Neural progenitor cell (in vitro differentiated cells): Measurements from ENCODE around the gene CFAP221. TPM values are rescaled to one million over a fixed set of nuclear protein-coding genes. Genes with fewer than 3 reads are reported as not detected.

Experiments used
- DNase-seq: peaks from one replicate; pipeline ENCODE4 v3.0.0-alpha.2; 2016; ENCODE audit warnings: low spot score
- H2AFZ ChIP-seq: fragments of 200-600 bp; sonication (generic); replicated peaks from 2 replicates; pipeline ENCODE4 v1.6.1; 2016; ENCODE audit warnings: antibody characterized with exemption
- H3F3A ChIP-seq: fragments of 200-600 bp; sonication (generic); 2 replicates; pipeline ENCODE4 v1.6.1; 2016; ENCODE audit warnings: antibody characterized with exemption, low read depth
- H3K27ac ChIP-seq: fragments of 200-600 bp; sonication (generic); 2 replicates; pipeline ENCODE4 v1.5.1; 2016; ENCODE audit warnings: mild to moderate bottlenecking
- H3K27me3 ChIP-seq: fragments of 200-600 bp; sonication (generic); 2 replicates; pipeline ENCODE4 v1.6.1; 2016; ENCODE audit warnings: mild to moderate bottlenecking, moderate library complexity
- H3K36me3 ChIP-seq: fragments of 200-600 bp; sonication (generic); 2 replicates; pipeline ENCODE4 v1.5.1; 2016
- H3K4me1 ChIP-seq: fragments of 200-600 bp; sonication (generic); 2 replicates; pipeline ENCODE4 v1.6.1; 2016; ENCODE audit warnings: mixed run types
- H3K4me2 ChIP-seq: fragments of 200-600 bp; sonication (generic); 2 replicates; pipeline ENCODE4 v1.6.1; 2016
- H3K4me3 ChIP-seq: fragments of 200-600 bp; sonication (generic); 2 replicates; pipeline ENCODE4 v1.5.1; 2016
- H3K79me2 ChIP-seq: fragments of 200-600 bp; sonication (generic); 2 replicates; pipeline ENCODE4 v1.6.1; 2016; ENCODE audit warnings: low read depth
- H3K9ac ChIP-seq: fragments of 200-600 bp; sonication (generic); 2 replicates; pipeline ENCODE4 v1.6.1; 2016
- H3K9me3 ChIP-seq: fragments of 200-600 bp; sonication (generic); 2 replicates; pipeline ENCODE4 v1.5.1; 2016; ENCODE audit warnings: low read depth
- H4K20me1 ChIP-seq: fragments of 200-600 bp; sonication (generic); 2 replicates; pipeline ENCODE4 v1.6.1; 2016; ENCODE audit warnings: low read depth
- H3K27ac Mint-ChIP-seq: 3 replicates; pipeline ENCODE4 v1.8.0; 2021; ENCODE audit warnings: mixed read lengths
- H3K27me3 Mint-ChIP-seq: 2 replicates; pipeline ENCODE4 v1.8.0; 2022; ENCODE audit warnings: low read depth, mild to moderate bottlenecking, inconsistent platforms, moderate library complexity, mixed read lengths; ENCODE audit not compliant: insufficient read depth
- H3K36me3 Mint-ChIP-seq: 3 replicates; pipeline ENCODE4 v1.8.0; 2021; ENCODE audit warnings: mixed read lengths
- H3K4me1 Mint-ChIP-seq: 3 replicates; pipeline ENCODE4 v1.8.0; 2021; ENCODE audit warnings: mixed read lengths
- H3K4me3 Mint-ChIP-seq: 3 replicates; pipeline ENCODE4 v1.8.0; 2021; ENCODE audit warnings: mild to moderate bottlenecking, moderate library complexity, mixed read lengths
- H3K9me3 Mint-ChIP-seq: 3 replicates; pipeline ENCODE4 v1.8.0; 2020; ENCODE audit warnings: mixed read lengths
- CTCF ChIP-seq: fragments of 200-600 bp; sonication (generic); IDR thresholded peaks from 2 replicates; pipeline ENCODE4 v1.5.1; 2017; ENCODE audit warnings: antibody characterized with exemption, mild to moderate bottlenecking
- EZH2 ChIP-seq: fragments of 200-600 bp; sonication (generic); IDR thresholded peaks from 2 replicates; pipeline ENCODE4 v1.6.1; 2017; ENCODE audit warnings: antibody characterized with exemption, mild to moderate bottlenecking, moderate library complexity
- EZH2phosphoT487 ChIP-seq: fragments of 200-600 bp; sonication (generic); IDR thresholded peaks from 2 replicates; pipeline ENCODE4 v1.6.1; 2017; ENCODE audit warnings: antibody characterized with exemption
- total RNA-seq: library from RNA; depleted of rRNA; stranded (reverse); fragments of >200 nt; gene quantifications from 2 replicates; pipeline ENCODE4 v1.2.3, GENCODE V29; 2015; ENCODE audit warnings: low replicate concordance

The CFAP221 gene
- total RNA-seq, 1 donor from 2014 or later, result 1.5 TPM

DNA sequence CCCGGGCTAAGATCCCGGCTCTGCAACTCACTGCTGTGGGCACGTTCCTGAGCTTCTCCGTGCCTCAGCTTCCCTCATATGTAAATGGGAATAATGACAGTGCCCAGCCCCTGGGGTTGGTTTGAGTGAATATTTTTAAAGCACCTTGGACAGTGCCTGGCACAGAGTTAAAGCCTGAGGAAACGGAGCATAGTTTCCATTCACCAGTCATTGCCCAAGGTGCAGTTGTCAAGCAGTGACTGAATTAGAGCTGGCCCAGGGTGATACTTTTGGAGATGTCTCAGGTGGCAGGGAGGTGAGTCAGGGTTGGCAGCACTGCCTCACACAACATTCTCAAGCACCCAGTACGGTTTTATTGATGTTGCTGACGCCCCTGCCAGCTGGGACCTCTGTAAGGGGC, 146.9 kb downstream of the CFAP221 start:
- TF ChIP-seq CTCF (no peak), EZH2phosphoT487 (no peak), EZH2 (no peak)
- H3F3A ChIP-seq, result no peaks in the 10 kb centered on the region
- no peak overlapping the region for H2AFZ ChIP-seq
- Mint-ChIP-seq H3K27me3 (peaks cover 8% of the 10 kb centered on the region), H3K4me3 (no peak overlapping the region), H3K4me1 (peaks cover 25% of the 10 kb centered on the region), H3K9me3 (no peaks in the 10 kb centered on the region), H3K36me3 (peaks cover 20% of the 10 kb centered on the region), H3K27ac (no peak overlapping the region)
- H3K4me2 ChIP-seq, result no peak overlapping the region
- H3K79me2 ChIP-seq, result no peaks in the 10 kb centered on the region
- H3K4me1 ChIP-seq, result peaks cover 7% of the 10 kb centered on the region
- no peaks in the 10 kb centered on the region for H4K20me1 ChIP-seq
- H3K27ac ChIP-seq, result no peak overlapping the region
- no peaks in the 10 kb centered on the region for H3K9me3 ChIP-seq
- H3K27me3 ChIP-seq, result no peaks in the 10 kb centered on the region
- DNase-seq, result no peak
- no peaks in the 10 kb centered on the region for H3K36me3 ChIP-seq
- no peak overlapping the region for H3K9ac ChIP-seq
- H3K4me3 ChIP-seq, result no peak overlapping the region

DNA sequence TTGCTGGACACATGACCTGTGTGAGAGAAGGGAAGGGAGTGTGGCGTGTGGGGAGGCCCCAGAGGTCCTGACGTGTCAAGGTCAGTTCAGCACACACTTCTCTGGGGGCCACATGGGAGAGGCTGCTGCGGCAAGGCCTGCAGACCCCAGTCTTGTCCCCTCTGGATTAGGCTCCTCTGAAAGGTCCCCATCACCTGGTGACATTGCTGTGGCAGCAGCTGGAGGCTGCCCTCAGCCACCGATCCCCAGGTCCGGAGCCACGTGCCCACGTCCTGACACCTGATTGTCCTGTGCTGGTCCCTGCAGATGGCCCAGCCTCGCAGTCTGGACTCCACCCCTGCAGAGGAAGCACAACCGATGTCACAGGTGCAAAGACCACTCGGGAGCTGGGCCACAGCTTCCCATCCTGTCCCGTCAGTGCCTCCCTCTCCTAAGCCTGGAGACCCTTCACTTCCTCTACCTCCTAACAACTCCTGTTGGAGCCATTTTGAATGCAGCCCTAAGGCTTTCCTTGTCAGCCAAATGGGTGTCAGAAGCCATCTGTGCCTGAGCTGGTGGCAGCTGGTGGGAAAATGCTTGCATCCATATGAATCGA, 147.5 kb downstream of the CFAP221 start:
- Histone ChIP-seq H4K20me1 (no peaks in the 10 kb centered on the region), H3K27me3 (no peaks in the 10 kb centered on the region), H3K27ac (no peak overlapping the region), H3K9me3 (no peaks in the 10 kb centered on the region), H3K9ac (no peak overlapping the region), H3K36me3 (no peaks in the 10 kb centered on the region), H3K79me2 (no peaks in the 10 kb centered on the region), H3K4me3 (no peak overlapping the region), H3K4me1 (peaks cover 7% of the 10 kb centered on the region), H3F3A (no peaks in the 10 kb centered on the region), H2AFZ (no peak overlapping the region), H3K4me2 (no peak overlapping the region)
- H3K27ac Mint-ChIP-seq, result no peak overlapping the region
- peaks cover 8% of the 10 kb centered on the region for H3K27me3 Mint-ChIP-seq
- no peak for DNase-seq
- peaks cover 20% of the 10 kb centered on the region for H3K36me3 Mint-ChIP-seq
- no peak overlapping the region for H3K4me3 Mint-ChIP-seq
- no peaks in the 10 kb centered on the region for H3K9me3 Mint-ChIP-seq
- TF ChIP-seq EZH2 (no peak), EZH2phosphoT487 (no peak), CTCF (no peak)
- peaks cover 31% of the 10 kb centered on the region for H3K4me1 Mint-ChIP-seq

GRCh38 chr2:119692310-119692709, 148.1 kb downstream of the CFAP221 start:
- Mint-ChIP-seq H3K4me1 (peaks cover 36% of the 10 kb centered on the region), H3K27ac (no peak overlapping the region), H3K9me3 (no peaks in the 10 kb centered on the region), H3K27me3 (peaks cover 8% of the 10 kb centered on the region), H3K4me3 (no peak overlapping the region), H3K36me3 (peaks cover 15% of the 10 kb centered on the region)
- H3K9me3 ChIP-seq, result no peaks in the 10 kb centered on the region
- H3K4me1 ChIP-seq, result peaks cover 7% of the 10 kb centered on the region
- no peak for DNase-seq
- H3K4me3 ChIP-seq, result no peak overlapping the region
- no peak overlapping the region for H2AFZ ChIP-seq
- H3K79me2 ChIP-seq, result no peaks in the 10 kb centered on the region
- no peaks in the 10 kb centered on the region for H4K20me1 ChIP-seq
- TF ChIP-seq EZH2phosphoT487 (no peak), EZH2 (no peak), CTCF (no peak)
- H3F3A ChIP-seq, result no peaks in the 10 kb centered on the region
- H3K27ac ChIP-seq, result no peak overlapping the region
- H3K27me3 ChIP-seq, result no peaks in the 10 kb centered on the region
- H3K36me3 ChIP-seq, result no peaks in the 10 kb centered on the region
- no peak overlapping the region for H3K4me2 ChIP-seq
- no peak overlapping the region for H3K9ac ChIP-seq
